ENCODE data around the gene SLC1A3. TPM values are rescaled to one million over a fixed set of nuclear protein-coding genes. Genes with fewer than 3 reads are reported as not detected.
A peak's percentile ranks its signal among the peaks of the same experiment; 100 is the strongest.

The SLC1A3 gene
- total and polyA plus RNA-seq, 10 of the 15 experiments (the other 5 are each of a cell fraction or from before 2014, with no cell fraction given), result 0.23 to 4.4 (median 3.3) TPM

- FAIRE-seq (peak; percentile 94), DNase-seq (ENCODE audit: low read depth, low spot score) (peak; percentile 42), ATAC-seq (peak; percentile 84)
- Histone ChIP-seq H4K20me1 (ENCODE audit: control insufficient read depth, insufficient read depth) (no peaks in the 10 kb centered on the region; the same call in 1 of the 2 replicates), H3K9ac (ENCODE audit: control insufficient read depth, insufficient read depth, low read length) (peak overlapping the region; percentile 68), H3K79me2 (ENCODE audit: control insufficient read depth, insufficient read depth, low read length) (no peaks in the 10 kb centered on the region), H3K4me1 (ENCODE audit: control insufficient read depth, insufficient read depth, low read length) (peaks cover 19% of the 10 kb centered on the region), H3K9me3 (replicated peaks; ENCODE audit: control insufficient read depth, insufficient read depth, low read length) (no peaks in the 10 kb centered on the region), H3K36me3 (ENCODE audit: control insufficient read depth in 2 of 2, insufficient read depth in 2 of 2, low read length in 1 of 2) (no peaks in the 10 kb centered on the region), H3K27ac (ENCODE audit: control insufficient read depth, insufficient read depth) (peak overlapping the region; percentile 55), H3K4me3 (peak overlapping the region; percentile 83), H2AFZ (ENCODE audit: control insufficient read depth, low read depth, low read length) (peak overlapping the region; percentile 94), H3K4me2 (ENCODE audit: control insufficient read depth, insufficient read depth) (peak overlapping the region; percentile 92), H3K27me3 (replicated peaks in 1 of 2; ENCODE audit: control insufficient read depth in 2 of 2, insufficient read depth in 2 of 2, low read length in 1 of 2) (no peaks in the 10 kb centered on the region)
- CTCF ChIA-PET, result interaction anchor here (0.6 to 8.5 kb wide), 33 partner anchors 10 to 681 kb away, joined by 3 to 202 read pairs (median 4); partner anchors contain the start of genes LMBRD2, NADK2 and NUP155
- POLR2A ChIA-PET, result interaction anchor here (0.6 to 4.2 kb wide), 3 partner anchors 9 to 448 kb away, joined by 3 to 18 read pairs (median 5); no protein-coding TSS in a partner anchor
- RAD21 ChIA-PET (ENCODE audit: unreplicated experiment), result interaction anchor here (0.6 to 3.5 kb wide), 19 partner anchors 10 to 512 kb away, joined by 3 to 30 read pairs (median 4); no protein-coding TSS in a partner anchor
- in situ Hi-C loops (cut with MboI), result loop anchor here (5.0 to 10.0 kb wide), 3 partner anchors 273 to 516 kb away; partner anchors contain the start of gene NADK2
- WGBS (ENCODE audit: insufficient coverage, insufficient replicate concordance, low lambda C conversion rate, missing lambda C conversion rate), result 6% methylated on average over 42 of the region's 50 CpGs
- intact Hi-C loops (cut with micrococcal nuclease; ENCODE audit: unreplicated experiment), result loop anchor here (2.0 to 10.0 kb wide), 5 partner anchors 34 to 618 kb away; partner anchors contain the start of gene NADK2
- SMC1A ChIA-PET (ENCODE audit: uncharacterized antibody, unreplicated experiment), result interaction anchor here (0.6 to 9.4 kb wide), 13 partner anchors 10 to 425 kb away, joined by 3 to 101 read pairs (median 3); no protein-coding TSS in a partner anchor
- no TSS peak for BruUV-seq (replicated peaks)
- TF ChIP-seq, protein P1, sequence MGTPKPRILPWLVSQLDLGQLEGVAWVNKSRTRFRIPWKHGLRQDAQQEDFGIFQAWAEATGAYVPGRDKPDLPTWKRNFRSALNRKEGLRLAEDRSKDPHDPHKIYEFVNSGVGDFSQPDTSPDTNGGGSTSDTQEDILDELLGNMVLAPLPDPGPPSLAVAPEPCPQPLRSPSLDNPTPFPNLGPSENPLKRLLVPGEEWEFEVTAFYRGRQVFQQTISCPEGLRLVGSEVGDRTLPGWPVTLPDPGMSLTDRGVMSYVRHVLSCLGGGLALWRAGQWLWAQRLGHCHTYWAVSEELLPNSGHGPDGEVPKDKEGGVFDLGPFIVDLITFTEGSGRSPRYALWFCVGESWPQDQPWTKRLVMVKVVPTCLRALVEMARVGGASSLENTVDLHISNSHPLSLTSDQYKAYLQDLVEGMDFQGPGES (IDR thresholded peaks at IDR 0.05), result no peak
- TF ChIP-seq RB1 (IDR thresholded peaks at IDR 0.05; ENCODE audit: borderline replicate concordance), result 0 out of 2 replicates have a peak, but pooled peaks have one; percentile 62
- no peak for TF ChIP-seq IRF4 (IDR thresholded peaks at IDR 0.05; ENCODE audit: low read depth, low read length)
- peak; percentile 70; the same call in 1 of the 2 replicates for TF ChIP-seq EED (IDR thresholded peaks at IDR 0.05; ENCODE audit: low read depth)
- TF ChIP-seq, protein P2, sequence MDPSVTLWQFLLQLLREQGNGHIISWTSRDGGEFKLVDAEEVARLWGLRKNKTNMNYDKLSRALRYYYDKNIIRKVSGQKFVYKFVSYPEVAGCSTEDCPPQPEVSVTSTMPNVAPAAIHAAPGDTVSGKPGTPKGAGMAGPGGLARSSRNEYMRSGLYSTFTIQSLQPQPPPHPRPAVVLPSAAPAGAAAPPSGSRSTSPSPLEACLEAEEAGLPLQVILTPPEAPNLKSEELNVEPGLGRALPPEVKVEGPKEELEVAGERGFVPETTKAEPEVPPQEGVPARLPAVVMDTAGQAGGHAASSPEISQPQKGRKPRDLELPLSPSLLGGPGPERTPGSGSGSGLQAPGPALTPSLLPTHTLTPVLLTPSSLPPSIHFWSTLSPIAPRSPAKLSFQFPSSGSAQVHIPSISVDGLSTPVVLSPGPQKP (IDR thresholded peaks at IDR 0.05; ENCODE audit: low read depth, low read length), result 0 out of 2 replicates have a peak, but pooled peaks have one; percentile 16
- peak; percentile 83 for TF ChIP-seq YY1 (IDR thresholded peaks at IDR 0.05; ENCODE audit: low read depth, low read length)
- TF ChIP-seq, protein P3, sequence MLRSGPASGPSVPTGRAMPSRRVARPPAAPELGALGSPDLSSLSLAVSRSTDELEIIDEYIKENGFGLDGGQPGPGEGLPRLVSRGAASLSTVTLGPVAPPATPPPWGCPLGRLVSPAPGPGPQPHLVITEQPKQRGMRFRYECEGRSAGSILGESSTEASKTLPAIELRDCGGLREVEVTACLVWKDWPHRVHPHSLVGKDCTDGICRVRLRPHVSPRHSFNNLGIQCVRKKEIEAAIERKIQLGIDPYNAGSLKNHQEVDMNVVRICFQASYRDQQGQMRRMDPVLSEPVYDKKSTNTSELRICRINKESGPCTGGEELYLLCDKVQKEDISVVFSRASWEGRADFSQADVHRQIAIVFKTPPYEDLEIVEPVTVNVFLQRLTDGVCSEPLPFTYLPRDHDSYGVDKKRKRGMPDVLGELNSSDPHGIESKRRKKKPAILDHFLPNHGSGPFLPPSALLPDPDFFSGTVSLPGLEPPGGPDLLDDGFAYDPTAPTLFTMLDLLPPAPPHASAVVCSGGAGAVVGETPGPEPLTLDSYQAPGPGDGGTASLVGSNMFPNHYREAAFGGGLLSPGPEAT (IDR thresholded peaks at IDR 0.05; ENCODE audit: low read depth), result peak; percentile 57
- TF ChIP-seq GABPA (IDR thresholded peaks at IDR 0.05; ENCODE audit: low read depth), result peak; percentile 68
- TF ChIP-seq REST (IDR thresholded peaks at IDR 0.05; ENCODE audit: low read depth, low read length), result no peak
- peak; percentile 67 for TF ChIP-seq MYC (IDR thresholded peaks at IDR 0.05; ENCODE audit: insufficient read depth, insufficient read length, insufficient replicate concordance, low read length, severe bottlenecking)
These were observed 83.9 kb downstream of the SLC1A3 start for GRCh38 chr5:36690041-36690961.
